Measurements from ENCODE around the gene SOX13.

SOX13 gene

GRCh38 chr1:204076891-204077290 lies 4.0 kb downstream of the SOX13 start:
- no CpG with 5 or more reads among the region's 1 CpG for WGBS (ENCODE audit: insufficient coverage, insufficient read length)
- H3K4me3 ChIP-seq (ENCODE audit: low read length), result no peak overlapping the region
- no peaks in the 10 kb centered on the region for H3K36me3 ChIP-seq (ENCODE audit: control insufficient read depth, insufficient read depth, low read length)
- peaks cover 21% of the 10 kb centered on the region for H3K4me1 ChIP-seq (ENCODE audit: control insufficient read depth, insufficient read depth, low read length)
- H3K9me3 ChIP-seq (ENCODE audit: control insufficient read depth, insufficient read depth, low read length), result no peaks in the 10 kb centered on the region
- DNase-seq (ENCODE audit: low read depth, low spot score), result no peak
- H3K27ac ChIP-seq (ENCODE audit: low read length), result no peak overlapping the region
- no peaks in the 10 kb centered on the region for H3K27me3 ChIP-seq (ENCODE audit: control insufficient read depth, insufficient read depth, low read length)

- H3K27ac ChIP-seq (ENCODE audit: low read length), result peak overlapping the region; percentile 50
- no peaks in the 10 kb centered on the region for H3K27me3 ChIP-seq (ENCODE audit: control insufficient read depth, insufficient read depth, low read length)
- H3K4me1 ChIP-seq (ENCODE audit: control insufficient read depth, insufficient read depth, low read length), result peaks cover 29% of the 10 kb centered on the region
- H3K4me3 ChIP-seq (ENCODE audit: low read length), result no peak overlapping the region
- H3K9me3 ChIP-seq (ENCODE audit: control insufficient read depth, insufficient read depth, low read length), result no peaks in the 10 kb centered on the region
- DNase-seq (ENCODE audit: low read depth, low spot score), result peak; percentile 88
- no CpG with 5 or more reads among the region's 17 CpGs for WGBS (ENCODE audit: insufficient coverage, insufficient read length)
- H3K36me3 ChIP-seq (ENCODE audit: control insufficient read depth, insufficient read depth, low read length), result no peaks in the 10 kb centered on the region
Observed at GRCh38 chr1:204077979-204078696, 5.2 kb downstream of the SOX13 start.

- DNase-seq (ENCODE audit: low read depth, low spot score), result no peak
- no CpG with 5 or more reads among the region's 3 CpGs for WGBS (ENCODE audit: insufficient coverage, insufficient read length)
- Histone ChIP-seq H3K9me3 (ENCODE audit: control insufficient read depth, insufficient read depth, low read length) (no peaks in the 10 kb centered on the region), H3K27me3 (ENCODE audit: control insufficient read depth, insufficient read depth, low read length) (no peaks in the 10 kb centered on the region), H3K36me3 (ENCODE audit: control insufficient read depth, insufficient read depth, low read length) (no peaks in the 10 kb centered on the region), H3K4me3 (ENCODE audit: low read length) (no peak overlapping the region), H3K4me1 (ENCODE audit: control insufficient read depth, insufficient read depth, low read length) (peaks cover 40% of the 10 kb centered on the region), H3K27ac (ENCODE audit: low read length) (peak overlapping the region; percentile 85)
Observed at GRCh38 chr1:204079608-204079999, 6.7 kb downstream of the SOX13 start.

GRCh38 chr1:204080163-204080903 lies 7.4 kb downstream of the SOX13 start:
- Histone ChIP-seq H3K4me1 (ENCODE audit: control insufficient read depth, insufficient read depth, low read length) (peaks cover 45% of the 10 kb centered on the region), H3K9me3 (ENCODE audit: control insufficient read depth, insufficient read depth, low read length) (no peaks in the 10 kb centered on the region), H3K27me3 (ENCODE audit: control insufficient read depth, insufficient read depth, low read length) (no peaks in the 10 kb centered on the region), H3K27ac (ENCODE audit: low read length) (no peak overlapping the region), H3K36me3 (ENCODE audit: control insufficient read depth, insufficient read depth, low read length) (no peaks in the 10 kb centered on the region), H3K4me3 (ENCODE audit: low read length) (no peak overlapping the region)
- peak; percentile 98 for DNase-seq (ENCODE audit: low read depth, low spot score)
- no CpG with 5 or more reads among the region's 8 CpGs for WGBS (ENCODE audit: insufficient coverage, insufficient read length)

GRCh38 chr1:204081164-204081790 lies 8.4 kb downstream of the SOX13 start:
- no CpG with 5 or more reads among the region's 13 CpGs for WGBS (ENCODE audit: insufficient coverage, insufficient read length)
- Histone ChIP-seq H3K27me3 (ENCODE audit: control insufficient read depth, insufficient read depth, low read length) (no peaks in the 10 kb centered on the region), H3K4me3 (ENCODE audit: low read length) (no peak overlapping the region), H3K27ac (ENCODE audit: low read length) (no peak overlapping the region), H3K9me3 (ENCODE audit: control insufficient read depth, insufficient read depth, low read length) (no peaks in the 10 kb centered on the region), H3K4me1 (ENCODE audit: control insufficient read depth, insufficient read depth, low read length) (peaks cover 44% of the 10 kb centered on the region), H3K36me3 (ENCODE audit: control insufficient read depth, insufficient read depth, low read length) (no peaks in the 10 kb centered on the region)
- no peak for DNase-seq (ENCODE audit: low read depth, low spot score)

GRCh38 chr1:204081791-204082513 lies 9.0 kb downstream of the SOX13 start:
- no peak for DNase-seq (ENCODE audit: low read depth, low spot score)
- Histone ChIP-seq H3K27me3 (ENCODE audit: control insufficient read depth, insufficient read depth, low read length) (no peaks in the 10 kb centered on the region), H3K9me3 (ENCODE audit: control insufficient read depth, insufficient read depth, low read length) (no peaks in the 10 kb centered on the region), H3K4me1 (ENCODE audit: control insufficient read depth, insufficient read depth, low read length) (peaks cover 39% of the 10 kb centered on the region), H3K36me3 (ENCODE audit: control insufficient read depth, insufficient read depth, low read length) (no peaks in the 10 kb centered on the region), H3K27ac (ENCODE audit: low read length) (no peak overlapping the region), H3K4me3 (ENCODE audit: low read length) (no peak overlapping the region)
- WGBS (ENCODE audit: insufficient coverage, insufficient read length), result 100% methylated on average over 1 of the region's 8 CpGs

DNA sequence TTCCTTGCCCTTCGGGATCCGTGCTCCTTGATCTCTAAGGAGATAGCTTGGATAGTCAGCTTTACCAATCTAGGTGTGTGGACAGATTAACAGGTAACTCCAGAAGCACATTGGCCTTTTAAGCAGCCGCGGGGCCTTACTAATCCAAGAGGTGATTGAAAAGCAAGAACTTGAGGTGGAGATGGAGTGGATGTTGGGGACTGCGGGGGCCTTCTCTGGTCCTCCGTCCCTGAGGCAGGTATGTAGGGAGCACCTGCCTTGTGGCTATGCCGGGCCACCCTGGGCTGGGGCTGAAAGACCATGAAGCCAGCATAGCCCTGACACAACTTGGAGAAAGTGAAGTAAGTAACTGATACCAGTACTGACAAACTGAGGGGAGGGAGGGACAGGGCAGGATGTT lies 10.6 kb downstream of the SOX13 start:
- H3K36me3 ChIP-seq (ENCODE audit: control insufficient read depth, insufficient read depth, low read length), result no peaks in the 10 kb centered on the region
- no peak overlapping the region for H3K4me3 ChIP-seq (ENCODE audit: low read length)
- no CpG with 5 or more reads among the region's 7 CpGs for WGBS (ENCODE audit: insufficient coverage, insufficient read length)
- H3K27me3 ChIP-seq (ENCODE audit: control insufficient read depth, insufficient read depth, low read length), result no peaks in the 10 kb centered on the region
- no peaks in the 10 kb centered on the region for H3K9me3 ChIP-seq (ENCODE audit: control insufficient read depth, insufficient read depth, low read length)
- H3K27ac ChIP-seq (ENCODE audit: low read length), result no peak overlapping the region
- peaks cover 46% of the 10 kb centered on the region for H3K4me1 ChIP-seq (ENCODE audit: control insufficient read depth, insufficient read depth, low read length)
- no peak for DNase-seq (ENCODE audit: low read depth, low spot score)

- H3K9me3 ChIP-seq (ENCODE audit: control insufficient read depth, insufficient read depth, low read length), result no peaks in the 10 kb centered on the region
- no CpG with 5 or more reads among the region's 4 CpGs for WGBS (ENCODE audit: insufficient coverage, insufficient read length)
- H3K27me3 ChIP-seq (ENCODE audit: control insufficient read depth, insufficient read depth, low read length), result no peaks in the 10 kb centered on the region
- no peak overlapping the region for H3K4me3 ChIP-seq (ENCODE audit: low read length)
- H3K27ac ChIP-seq (ENCODE audit: low read length), result peak overlapping the region; percentile 11
- DNase-seq (ENCODE audit: low read depth, low spot score), result no peak
- H3K4me1 ChIP-seq (ENCODE audit: control insufficient read depth, insufficient read depth, low read length), result peaks cover 53% of the 10 kb centered on the region
- H3K36me3 ChIP-seq (ENCODE audit: control insufficient read depth, insufficient read depth, low read length), result no peaks in the 10 kb centered on the region
Observed at GRCh38 chr1:204084247-204084772, 11.4 kb downstream of the SOX13 start.

DNA sequence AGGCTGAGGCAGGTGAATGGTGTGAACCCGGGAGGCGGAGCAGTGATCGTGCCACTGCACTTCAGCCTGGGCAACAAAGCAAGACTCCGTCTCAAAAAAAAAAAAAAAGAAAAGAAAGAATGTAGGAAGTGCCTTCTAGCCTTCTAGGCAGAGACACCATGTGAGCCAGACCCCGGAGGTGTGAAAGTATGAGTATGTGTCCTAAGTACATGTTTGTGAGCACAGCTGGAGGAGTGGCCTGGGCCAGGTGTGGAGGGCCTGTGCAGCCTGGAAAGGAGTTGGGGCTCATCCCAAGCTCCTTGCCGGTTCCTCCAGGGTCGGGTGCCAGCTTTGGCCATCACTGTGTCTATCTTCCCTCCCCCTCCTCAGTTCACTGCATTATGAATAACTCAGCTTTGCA lies 13.0 kb downstream of the SOX13 start:
- no peaks in the 10 kb centered on the region for H3K36me3 ChIP-seq (ENCODE audit: control insufficient read depth, insufficient read depth, low read length)
- H3K9me3 ChIP-seq (ENCODE audit: control insufficient read depth, insufficient read depth, low read length), result no peaks in the 10 kb centered on the region
- H3K27me3 ChIP-seq (ENCODE audit: control insufficient read depth, insufficient read depth, low read length), result no peaks in the 10 kb centered on the region
- no peak for DNase-seq (ENCODE audit: low read depth, low spot score)
- no peak overlapping the region for H3K4me3 ChIP-seq (ENCODE audit: low read length)
- H3K27ac ChIP-seq (ENCODE audit: low read length), result no peak overlapping the region
- peaks cover 55% of the 10 kb centered on the region for H3K4me1 ChIP-seq (ENCODE audit: control insufficient read depth, insufficient read depth, low read length)
- no CpG with 5 or more reads among the region's 7 CpGs for WGBS (ENCODE audit: insufficient coverage, insufficient read length)

Measured in iPS DF 6.9 (cell line).